H1 (cell line): ENCODE results near the gene NPTN. TPM values are rescaled to one million over a fixed set of nuclear protein-coding genes. Genes with fewer than 3 reads are reported as not detected.

Source experiments
- CTCF ChIA-PET: fragments of 300-600 bp; sonication (Branson Sonifier 250); formaldehyde crosslinking; loops from one replicate; lab custom pipeline; 2021; ENCODE audit not compliant: partially characterized antibody; lab: Charles Lee
- POLR2A ChIA-PET: fragments of 300-600 bp; sonication (Branson Sonifier 250); formaldehyde crosslinking; loops from one replicate; lab custom pipeline; 2021; ENCODE audit warnings: inconsistent platforms; ENCODE audit not compliant: partially characterized antibody; lab: Charles Lee
- DNase-seq, 2 experiments: peaks; one replicate each; pipeline versions ENCODE4 v3.0.0 to v3.0.0-alpha.2; 2010 to 2022; ENCODE audit warnings: low spot score in 2 of 2, low read depth in 1 of 2, mixed read lengths in 1 of 2
- FAIRE-seq: peaks from 2 replicates; lab custom pipeline; 2011; peaks lifted over from hg19 to GRCh38; lab: Jason Lieb, UNC
- H2AFZ ChIP-seq: 2 replicates; pipeline ENCODE4 v1.8.1; 2012; ENCODE audit warnings: low read length, inconsistent platforms
- H2AK5ac ChIP-seq: 2 replicates; pipeline ENCODE4 v1.6.1; 2013; ENCODE audit warnings: low read depth, low read length
- H2BK120ac ChIP-seq: replicated peaks from 2 replicates; pipeline ENCODE3; 2013; ENCODE audit warnings: low read depth, low read length, inconsistent platforms
- H2BK12ac ChIP-seq: 2 replicates; pipeline ENCODE4 v1.6.1; 2013; ENCODE audit warnings: low read depth, low read length
- H2BK15ac ChIP-seq: 2 replicates; pipeline ENCODE4 v1.6.1; 2013; ENCODE audit warnings: low read length
- H2BK20ac ChIP-seq: 2 replicates; pipeline ENCODE4 v1.6.1; 2013; ENCODE audit warnings: low read length
- H2BK5ac ChIP-seq: 2 replicates; pipeline ENCODE4 v1.6.1; 2013; ENCODE audit warnings: low read depth, low read length
- H3K14ac ChIP-seq: 2 replicates; pipeline ENCODE4 v1.6.1; 2013; ENCODE audit warnings: inconsistent platforms; ENCODE audit not compliant: insufficient read length
- H3K18ac ChIP-seq: 2 replicates; pipeline ENCODE4 v1.6.1; 2013; ENCODE audit warnings: low read length; ENCODE audit errors: extremely low read depth
- H3K23ac ChIP-seq: 2 replicates; pipeline ENCODE4 v1.6.1; 2013; ENCODE audit warnings: inconsistent platforms; ENCODE audit not compliant: insufficient read length
- H3K23me2 ChIP-seq: 2 replicates; pipeline ENCODE4 v1.6.1; 2013; ENCODE audit warnings: low read depth, low read length
- H3K27ac ChIP-seq: 2 replicates; pipeline ENCODE4 v1.6.1; 2011; ENCODE audit warnings: low read depth, low read length, inconsistent platforms
- H3K27me3 ChIP-seq, 4 experiments: replicated peaks in 1 of 4; 1 replicate in 1 of 4; 2 replicates in 3 of 4; pipeline versions ENCODE4 v1.6.1 to v1.8.1; 2011 to 2013; ENCODE audit warnings: low read length in 3 of 4, mild to moderate bottlenecking in 3 of 4, inconsistent platforms in 2 of 4, mixed read lengths in 2 of 4, moderate library complexity in 1 of 4; ENCODE audit not compliant: control insufficient read depth in 3 of 4, insufficient read depth in 3 of 4; ENCODE audit errors: extremely low read depth in 1 of 4
- H3K36me3 ChIP-seq, 4 experiments: 2 replicates each; pipeline versions ENCODE4 v1.6.1 to v1.8.1; 2011 to 2013; ENCODE audit warnings: mild to moderate bottlenecking in 4 of 4, low read length in 3 of 4, moderate library complexity in 2 of 4, control low read depth in 1 of 4, inconsistent platforms in 1 of 4; ENCODE audit not compliant: insufficient read depth in 4 of 4, control insufficient read depth in 2 of 4
- H3K4ac ChIP-seq: replicated peaks from 2 replicates; pipeline ENCODE3; 2013; ENCODE audit warnings: low read length, low read depth, mixed read lengths, inconsistent platforms; ENCODE audit not compliant: insufficient read length
- H3K4me1 ChIP-seq, 4 experiments: replicated peaks in 1 of 4; 1 replicate in 1 of 4; 2 replicates in 3 of 4; pipeline versions ENCODE4 v1.6.1 to v1.8.1; 2011 to 2013; ENCODE audit warnings: low read length in 3 of 4, inconsistent platforms in 2 of 4, mixed read lengths in 1 of 4; ENCODE audit not compliant: insufficient read depth in 4 of 4, control insufficient read depth in 3 of 4
- H3K4me2 ChIP-seq, 2 experiments: 2 replicates each; pipeline versions ENCODE4 v1.6.1 to v1.8.1; 2011 to 2013; ENCODE audit warnings: low read depth in 2 of 2, low read length in 2 of 2, control low read depth in 1 of 2, inconsistent platforms in 1 of 2, mild to moderate bottlenecking in 1 of 2; ENCODE audit not compliant: insufficient read depth in 1 of 2
- H3K4me3 ChIP-seq, 4 experiments: fragments of 200-600, 300-600 bp in 1 of 4; sonication (generic), shearing (Covaris generic), sonication (Bioruptor Twin) in 1 of 4; 2 replicates each; pipeline versions ENCODE4 v1.5.1 to v1.8.1; 2011 to 2016; ENCODE audit warnings: low read length in 4 of 4, low read depth in 3 of 4, control low read depth in 2 of 4, inconsistent platforms in 2 of 4, mild to moderate bottlenecking in 2 of 4, mixed read lengths in 1 of 4, moderate library complexity in 1 of 4; ENCODE audit not compliant: insufficient read depth in 2 of 4; ENCODE audit errors: extremely low read depth in 1 of 4
- H3K56ac ChIP-seq: replicated peaks from 2 replicates; pipeline ENCODE3; 2013; ENCODE audit warnings: low read depth, mild to moderate bottlenecking, mixed read lengths, low read length, inconsistent platforms; ENCODE audit not compliant: insufficient read length
- H3K79me1 ChIP-seq: 2 replicates; pipeline ENCODE4 v1.6.1; 2013; ENCODE audit warnings: low read depth, low read length, control low read depth
- H3K79me2 ChIP-seq, 2 experiments: 2 replicates each; pipeline versions ENCODE4 v1.6.1 to v1.8.1; 2012 to 2013; ENCODE audit warnings: low read length in 2 of 2, mild to moderate bottlenecking in 2 of 2, inconsistent platforms in 1 of 2; ENCODE audit not compliant: insufficient read depth in 2 of 2, control insufficient read depth in 1 of 2
- H3K9ac ChIP-seq, 4 experiments: replicated peaks in 1 of 4; 1 replicate in 1 of 4; 2 replicates in 3 of 4; pipeline versions ENCODE4 v1.6.1 to v1.8.1; 2011 to 2013; ENCODE audit warnings: low read depth in 3 of 4, low read length in 3 of 4, control low read depth in 2 of 4, mild to moderate bottlenecking in 2 of 4, moderate library complexity in 2 of 4, inconsistent platforms in 1 of 4; ENCODE audit errors: extremely low read depth in 1 of 4
- H3K9me3 ChIP-seq, 2 experiments: 2 replicates each; pipeline versions ENCODE4 v1.6.1 to v1.8.1; 2012 to 2013; ENCODE audit warnings: mild to moderate bottlenecking in 2 of 2, moderate library complexity in 2 of 2, control low read depth in 1 of 2, inconsistent platforms in 1 of 2, low read depth in 1 of 2, low read length in 1 of 2, mixed read lengths in 1 of 2; ENCODE audit not compliant: insufficient read depth in 2 of 2
- H4K20me1 ChIP-seq, 2 experiments: replicated peaks in 1 of 2; 2 replicates each; pipeline versions ENCODE3 to v1.8.1; 2011 to 2013; ENCODE audit warnings: inconsistent platforms in 2 of 2, low read length in 2 of 2, mild to moderate bottlenecking in 1 of 2; ENCODE audit not compliant: insufficient read depth in 2 of 2, control insufficient read depth in 1 of 2
- H4K5ac ChIP-seq: 2 replicates; pipeline ENCODE4 v1.6.1; 2013; ENCODE audit warnings: low read length, low read depth, mixed read lengths, inconsistent platforms; ENCODE audit not compliant: insufficient read length
- H4K8ac ChIP-seq: 2 replicates; pipeline ENCODE4 v1.8.0; 2013; ENCODE audit warnings: mild to moderate bottlenecking, moderate library complexity, low read length, inconsistent platforms; ENCODE audit not compliant: insufficient read depth; ENCODE audit errors: extremely low read depth
- H4K91ac ChIP-seq: replicated peaks from 2 replicates; pipeline ENCODE3; 2013; ENCODE audit warnings: low read length, mixed read lengths, inconsistent platforms; ENCODE audit not compliant: insufficient read length
- KDM1A ChIP-seq: fragments of 200-600, 300-600 bp; sonication (generic); IDR thresholded peaks from 2 replicates; pipeline ENCODE4 v1.7.1; 2016; ENCODE audit warnings: mild to moderate bottlenecking, low read length, borderline replicate concordance
- NRF1 ChIP-seq: IDR thresholded peaks from 2 replicates; pipeline ENCODE4 v1.6.1; 2011; ENCODE audit warnings: mild to moderate bottlenecking, low read depth, low read length, improper control_type of control experiment
- SIRT6 ChIP-seq: IDR thresholded peaks from one replicate; pipeline ENCODE4 v1.7.1; 2012; ENCODE audit warnings: low read length, inconsistent platforms
- SP4 ChIP-seq: IDR thresholded peaks from 2 replicates; pipeline ENCODE4 v1.6.1; 2012; ENCODE audit warnings: low read length, inconsistent platforms
- WGBS, 2 experiments: shearing (Covaris generic) in 1 of 2; methylation state at CpG; one replicate each; pipeline versions ENCODE4 v1.1.6 to v1.1.7; 2013 to 2015; ENCODE audit warnings: low lambda C conversion rate in 2 of 2, mixed read lengths in 2 of 2, inconsistent platforms in 1 of 2, low coverage in 1 of 2, missing lambda C conversion rate in 1 of 2; ENCODE audit not compliant: insufficient replicate concordance in 2 of 2, insufficient coverage in 1 of 2, insufficient read length in 1 of 2; ENCODE audit errors: extremely low coverage in 1 of 2, missing lambda C conversion rate in 1 of 2; 5-methylcytosine and 5-hydroxymethylcytosine counted together
- polyA plus RNA-seq, 7 experiments: library from polyadenylated mRNA; depleted of rRNA in 3 of 7; stranded (reverse) in 5 of 7; unstranded in 2 of 7; fragments of >200 nt in 5 of 7; fragments of 200-250 nt in 2 of 7; gene quantifications; 1 replicate in 5 of 7; 2 replicates in 1 of 7; 4 replicates in 1 of 7; pipeline versions ENCODE4 v1.2.1 to v1.2.3, GENCODE V29; 2011 to 2013; ENCODE audit warnings: missing spikeins in 2 of 7, mixed read lengths in 2 of 7
- total RNA-seq: library from RNA; stranded (reverse); fragmentation: NEBNext Ultra II Directional; extraction: Animal tissue kit (Norgen Biotek cat#: 25700); gene quantifications from 2 replicates; pipeline ENCODE4 v1.2.1, GENCODE V29; 2021

NPTN gene
- total and polyA plus RNA-seq, 2 of the 8 experiments (the other 6 are each of a cell fraction or from before 2014, with no cell fraction given) = 67.0 to 113 TPM

DNA sequence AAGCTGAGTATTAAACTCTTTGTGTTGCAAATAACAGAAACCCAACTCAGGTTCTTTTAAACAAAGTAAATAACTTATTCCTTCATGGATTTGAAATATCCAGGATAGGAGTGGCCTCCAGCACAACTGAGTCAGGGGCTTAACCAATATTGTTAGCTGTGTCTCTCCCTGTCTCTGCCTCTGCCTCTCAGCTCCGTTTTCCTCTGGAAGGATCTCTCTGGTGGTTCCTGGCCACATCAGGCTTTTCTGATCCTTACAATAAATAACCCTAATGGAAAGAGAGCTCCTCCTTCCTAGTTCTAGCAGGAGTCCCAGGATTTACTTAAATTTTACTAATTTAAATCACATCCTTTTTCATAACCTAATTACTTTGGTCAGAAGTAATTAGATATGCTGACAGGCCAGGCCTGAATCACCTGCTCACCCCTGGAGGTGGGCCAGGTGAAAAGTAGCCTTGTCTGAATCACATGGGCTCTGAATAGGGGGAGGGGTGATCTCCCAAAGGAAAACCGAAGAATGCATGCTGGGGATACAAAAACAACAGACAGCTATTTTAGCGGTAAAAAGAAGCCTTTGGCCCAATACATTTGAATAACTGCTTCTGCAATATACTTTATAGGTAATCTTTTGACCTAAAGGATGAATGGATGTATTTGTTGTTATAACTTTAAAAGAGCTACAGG is 114.9 kb downstream of the NPTN start:
- FAIRE-seq = peak; percentile 65
- Histone ChIP-seq H2BK120ac (no peak overlapping the region), H3K79me1 (no peaks in the 10 kb centered on the region), H3K27me3 (no peaks in the 10 kb centered on the region), H4K5ac (peak overlapping the region; percentile 21), H3K23me2 (no peaks in the 10 kb centered on the region), H3K4me1 (peaks cover 3 to 11% (median 5%) of the 10 kb centered on the region in 4 experiments; a peak in 4 of 7 replicates), H3K4ac (no peak overlapping the region), H3K14ac (no peak overlapping the region), H3K23ac (no peak overlapping the region), H3K4me2 (peak overlapping the region; percentile 11 to 36; a peak in 2 of 4 replicates), H3K9ac (no peak overlapping the region), H2BK15ac (no peak overlapping the region), H2BK12ac (no peak overlapping the region), H4K20me1 (no peaks in the 10 kb centered on the region), H2BK5ac (no peak overlapping the region), H3K36me3 (no peaks in the 10 kb centered on the region), H3K18ac (no peak overlapping the region), H4K8ac (no peak overlapping the region), H3K27ac (no peak overlapping the region), H2BK20ac (no peak overlapping the region), H3K79me2 (no peaks in the 10 kb centered on the region), H2AFZ (no peak overlapping the region), H3K56ac (no peak overlapping the region), H4K91ac (no peak overlapping the region), H3K9me3 (no peaks in the 10 kb centered on the region; a peak in 1 of 4 replicates), H2AK5ac (no peak overlapping the region), H3K4me3 (no peak overlapping the region; a peak in 1 of 8 replicates)
- CTCF ChIA-PET = interaction anchor here (0.7 to 1.5 kb wide), 6 partner anchors 9 to 183 kb away, joined by 3 to 7 read pairs (median 4); no protein-coding TSS in a partner anchor
- WGBS, 2 experiments = 26% methylated on average over 3 of the region's 3 CpGs; no CpG with 5 or more reads in 1 of the 2 experiments
- DNase-seq = peak in 1 of 2 experiments; percentile 7
- POLR2A ChIA-PET = interaction anchor here (0.7 to 1.4 kb wide), 2 partner anchors 11 to 150 kb away, joined by 3 to 4 read pairs; no protein-coding TSS in a partner anchor
- TF ChIP-seq KDM1A (no peak), SP4 (0 out of 2 replicates have a peak, but pooled peaks have one; percentile 24), NRF1 (no peak), SIRT6 (no peak)
